ENCODE measurements around the gene NRP2. TPM values are rescaled to one million over a fixed set of nuclear protein-coding genes. Genes with fewer than 3 reads are reported as not detected.

The NRP2 gene
- total RNA-seq, 4 donors from 2014 or later: 4.0 to 11.5 (median 5.9) TPM

DNA sequence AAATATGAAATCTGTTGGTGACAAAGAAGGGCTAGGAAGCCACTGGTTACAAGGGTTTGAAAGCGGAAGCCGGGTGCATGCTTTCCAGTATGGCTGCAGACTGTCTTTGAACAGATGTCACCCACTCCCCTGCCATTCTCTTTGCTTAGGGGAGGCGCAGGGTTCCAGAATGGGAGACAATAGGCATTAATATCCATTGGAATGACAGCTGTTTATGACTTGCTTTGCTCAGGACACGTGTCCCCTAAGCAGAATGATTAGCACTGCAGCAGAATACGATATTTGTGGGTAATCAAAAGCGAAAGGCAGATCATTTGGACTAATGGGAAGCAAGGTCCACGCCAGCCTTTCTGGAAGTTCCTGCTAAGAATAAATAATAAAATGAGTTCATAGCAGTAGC lies 25.8 kb upstream of the NRP2 start:
- no peak overlapping the region for H3K4me3 ChIP-seq (ENCODE audit: low read depth, poor library complexity, severe bottlenecking)
- TF ChIP-seq, protein P1, sequence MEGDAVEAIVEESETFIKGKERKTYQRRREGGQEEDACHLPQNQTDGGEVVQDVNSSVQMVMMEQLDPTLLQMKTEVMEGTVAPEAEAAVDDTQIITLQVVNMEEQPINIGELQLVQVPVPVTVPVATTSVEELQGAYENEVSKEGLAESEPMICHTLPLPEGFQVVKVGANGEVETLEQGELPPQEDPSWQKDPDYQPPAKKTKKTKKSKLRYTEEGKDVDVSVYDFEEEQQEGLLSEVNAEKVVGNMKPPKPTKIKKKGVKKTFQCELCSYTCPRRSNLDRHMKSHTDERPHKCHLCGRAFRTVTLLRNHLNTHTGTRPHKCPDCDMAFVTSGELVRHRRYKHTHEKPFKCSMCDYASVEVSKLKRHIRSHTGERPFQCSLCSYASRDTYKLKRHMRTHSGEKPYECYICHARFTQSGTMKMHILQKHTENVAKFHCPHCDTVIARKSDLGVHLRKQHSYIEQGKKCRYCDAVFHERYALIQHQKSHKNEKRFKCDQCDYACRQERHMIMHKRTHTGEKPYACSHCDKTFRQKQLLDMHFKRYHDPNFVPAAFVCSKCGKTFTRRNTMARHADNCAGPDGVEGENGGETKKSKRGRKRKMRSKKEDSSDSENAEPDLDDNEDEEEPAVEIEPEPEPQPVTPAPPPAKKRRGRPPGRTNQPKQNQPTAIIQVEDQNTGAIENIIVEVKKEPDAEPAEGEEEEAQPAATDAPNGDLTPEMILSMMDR (IDR thresholded peaks at IDR 0.05): no peak
- TF ChIP-seq POLR2A (IDR thresholded peaks at IDR 0.05): no peak
- no peak for DNase-seq (ENCODE audit: low spot score in 2 of 2)
- intact Hi-C loops (cut with DNase I; ENCODE audit: low total_unique reads): no loop called here
- 68 to 73% methylated on average over 7 of the region's 7 CpGs for WGBS, 2 donors

DNA sequence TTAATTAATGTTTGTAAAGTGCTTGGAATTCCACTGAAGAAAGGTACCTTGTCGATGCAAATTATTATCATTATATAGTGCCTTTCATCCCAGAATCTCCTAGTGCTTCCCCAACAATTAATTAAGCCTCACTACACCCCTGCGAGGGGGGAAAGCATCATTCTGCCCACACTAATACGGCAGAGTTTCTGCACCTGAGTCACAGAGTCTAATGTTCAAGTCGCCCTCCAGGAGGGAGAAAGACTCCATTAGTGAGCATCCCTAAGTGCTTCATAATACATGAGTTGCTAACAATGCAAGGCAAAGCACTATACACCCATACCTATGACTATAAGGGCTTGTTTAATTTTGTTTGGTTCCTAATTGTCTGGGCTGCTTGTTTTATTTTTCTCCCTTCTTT lies 25.4 kb upstream of the NRP2 start:
- intact Hi-C loops (cut with DNase I; ENCODE audit: low total_unique reads): no loop called here
- WGBS, 2 donors: 67 to 74% methylated on average over 4 of the region's 4 CpGs

GRCh38 chr2:205657579-205657978 lies 24.7 kb upstream of the NRP2 start:
- WGBS, 2 donors: 42 to 45% methylated on average over 3 of the region's 3 CpGs
- intact Hi-C loops (cut with DNase I; ENCODE audit: low total_unique reads): no loop called here
- TF ChIP-seq, protein P1 (IDR thresholded peaks at IDR 0.05): no peak
- no peak for TF ChIP-seq POLR2A (IDR thresholded peaks at IDR 0.05)
- DNase-seq (ENCODE audit: low spot score in 2 of 2): peak in 1 of 2 donors; percentile 45
- H3K4me3 ChIP-seq (ENCODE audit: low read depth, poor library complexity, severe bottlenecking): no peak overlapping the region

More for the DNA sequence above, 25.4 kb upstream of the NRP2 start:
- TF ChIP-seq POLR2A (IDR thresholded peaks at IDR 0.05): no peak
- TF ChIP-seq, protein P1 (IDR thresholded peaks at IDR 0.05): no peak
- H3K4me3 ChIP-seq (ENCODE audit: low read depth, poor library complexity, severe bottlenecking): no peak overlapping the region
- DNase-seq (ENCODE audit: low spot score in 2 of 2): no peak

DNA sequence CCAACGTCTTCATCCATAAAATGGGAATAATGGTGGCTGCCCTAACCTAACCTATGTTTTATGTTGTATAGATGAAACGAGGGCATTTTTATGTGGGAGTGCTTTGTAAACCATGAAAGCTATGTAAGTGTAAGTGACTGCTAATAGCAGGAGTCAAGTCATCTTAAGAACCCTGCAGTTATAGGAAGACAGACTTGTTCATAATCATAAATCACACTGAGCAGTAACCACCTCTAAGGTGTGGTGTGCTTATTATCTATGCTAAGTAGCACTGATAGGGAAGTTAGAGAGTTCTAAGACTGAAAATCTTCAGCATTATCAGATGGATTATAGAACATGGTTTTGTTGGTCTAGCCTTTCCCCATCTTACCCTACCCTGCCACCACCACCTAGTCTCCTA lies 24.2 kb upstream of the NRP2 start:
- H3K4me3 ChIP-seq (ENCODE audit: low read depth, poor library complexity, severe bottlenecking): no peak overlapping the region
- TF ChIP-seq, protein P1 (IDR thresholded peaks at IDR 0.05): no peak
- no peak for TF ChIP-seq POLR2A (IDR thresholded peaks at IDR 0.05)
- DNase-seq (ENCODE audit: low spot score in 2 of 2): no peak
- 57% methylated on average over 2 of the region's 2 CpGs for WGBS, 2 donors
- intact Hi-C loops (cut with DNase I; ENCODE audit: low total_unique reads): no loop called here

DNA sequence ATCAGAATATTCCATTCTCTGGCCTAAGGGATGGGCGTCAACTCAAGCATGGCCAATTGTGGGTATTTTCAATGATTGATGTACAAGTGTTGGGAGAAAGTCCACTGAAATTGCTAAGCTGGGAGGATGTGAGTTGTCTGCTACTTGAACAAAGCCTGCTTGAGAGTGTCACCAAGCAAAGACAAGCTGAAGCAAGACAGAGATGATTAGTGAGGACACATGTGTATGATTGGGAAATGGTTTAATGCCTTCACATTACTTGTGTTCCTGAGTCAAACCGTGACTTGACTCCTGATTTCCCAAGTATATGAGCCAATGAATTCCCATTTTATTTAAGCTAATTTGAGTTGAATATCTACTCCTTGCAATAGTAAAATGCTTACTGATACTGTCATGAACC lies 23.7 kb upstream of the NRP2 start:
- TF ChIP-seq, protein P1 (IDR thresholded peaks at IDR 0.05): no peak
- no peak for TF ChIP-seq POLR2A (IDR thresholded peaks at IDR 0.05)
- H3K4me3 ChIP-seq (ENCODE audit: low read depth, poor library complexity, severe bottlenecking): no peak overlapping the region
- intact Hi-C loops (cut with DNase I; ENCODE audit: low total_unique reads): no loop called here
- no peak for DNase-seq (ENCODE audit: low spot score in 2 of 2)
- WGBS, 2 donors: 85 to 88% methylated on average over 2 of the region's 2 CpGs

- intact Hi-C loops (cut with DNase I; ENCODE audit: low total_unique reads): no loop called here
- TF ChIP-seq, protein P1 (IDR thresholded peaks at IDR 0.05): no peak
- no peak for TF ChIP-seq POLR2A (IDR thresholded peaks at IDR 0.05)
- no peak for DNase-seq (ENCODE audit: low spot score in 2 of 2)
- H3K4me3 ChIP-seq (ENCODE audit: low read depth, poor library complexity, severe bottlenecking): no peak overlapping the region
- WGBS, 2 donors: 65 to 69% methylated on average over 8 of the region's 8 CpGs
Observed at GRCh38 chr2:205659922-205660321, 22.4 kb upstream of the NRP2 start.
